NCI-H1048 (cell line): ENCODE data around the gene SLMAP.

Source experiments
- DNase-seq: peaks from one replicate; lab custom pipeline; 2025; lab: John Stamatoyannopoulos, UW

The SLMAP gene

DNA sequence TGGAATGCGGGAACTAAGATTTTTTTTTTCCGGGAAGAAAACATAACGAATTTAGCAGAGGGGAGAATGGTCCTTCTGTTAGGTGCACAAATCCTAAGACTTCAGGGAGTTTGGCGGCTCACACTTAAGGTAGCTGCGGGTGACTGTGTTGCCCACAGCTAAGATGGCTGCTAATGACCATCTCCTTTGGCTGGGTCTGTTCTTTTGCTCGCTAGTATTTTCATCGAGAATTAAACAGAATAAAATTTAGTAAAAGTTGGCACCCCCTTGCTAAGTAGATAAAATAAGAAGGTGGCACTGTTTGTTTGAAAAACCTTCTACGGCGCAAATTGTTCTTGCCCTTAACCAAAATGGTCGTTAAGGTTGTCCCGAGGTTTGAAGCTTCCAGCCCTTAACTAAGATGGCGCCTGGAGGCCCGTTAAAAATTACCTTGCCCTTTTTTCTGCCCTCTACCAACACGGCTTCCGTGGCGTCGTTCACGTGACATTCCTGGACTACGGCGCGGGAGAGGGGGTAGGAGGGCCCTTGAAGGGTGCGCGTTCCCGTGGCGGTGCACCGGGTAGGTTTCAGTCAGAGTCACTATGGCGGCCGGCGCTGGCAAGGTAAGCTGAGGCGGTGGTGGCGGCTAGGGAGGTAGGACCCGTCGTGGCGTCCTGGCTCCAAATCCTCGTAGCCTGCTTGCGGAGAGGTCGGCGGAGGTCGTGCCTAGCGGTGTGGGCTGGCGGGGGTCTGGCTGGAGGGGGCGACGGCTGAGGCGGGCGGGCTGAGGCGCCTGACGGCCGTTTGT, at the start of gene SLMAP:
Gene SLMAP (plus strand): TSS at position 569 of the 787 bp plus-strand sequence. CDS start 1,343 bp downstream, outside the sequence.
- peak; percentile 91 for DNase-seq

- no peak for DNase-seq
These were observed 49.6 kb upstream of the SLMAP start for GRCh38 chr3:57706462-57706861.

DNA sequence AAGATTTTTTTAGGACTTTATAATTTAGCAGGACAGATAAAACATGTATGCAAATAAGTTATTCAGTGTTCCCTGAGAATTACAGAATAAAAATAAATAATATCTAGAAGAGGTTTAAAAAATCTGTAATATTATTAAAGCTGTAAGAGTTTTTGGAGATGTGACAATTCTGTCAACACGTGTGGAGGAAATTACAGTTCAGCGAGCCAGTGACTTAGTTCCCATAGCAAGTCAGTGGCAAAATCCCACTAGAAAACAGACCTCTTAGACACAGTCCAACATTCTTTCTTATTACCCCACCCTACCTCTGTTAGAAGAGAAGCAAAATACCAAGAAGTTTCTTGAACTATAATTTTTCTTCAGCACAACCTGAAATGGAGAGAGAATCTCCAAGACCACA, 47.1 kb upstream of the SLMAP start:
- DNase-seq, result no peak

DNA sequence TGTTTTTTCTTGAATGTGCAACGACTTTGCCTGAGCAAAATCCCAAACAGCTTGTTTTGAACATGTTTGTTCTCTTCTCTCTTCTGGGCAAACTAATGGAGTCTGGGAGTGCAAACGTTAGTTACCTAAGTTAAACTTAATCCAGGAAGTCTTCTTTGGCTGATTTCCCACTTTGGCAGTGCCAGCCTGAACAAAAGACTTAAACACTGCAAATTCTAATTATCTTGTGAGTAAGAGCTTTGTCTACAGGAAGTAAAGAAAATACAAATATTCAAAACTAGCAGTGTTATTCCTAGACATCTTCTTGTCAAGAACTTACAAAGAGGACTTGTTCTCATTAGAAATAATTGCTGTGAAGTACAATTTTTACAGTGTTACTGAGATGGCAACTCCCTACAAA, 46.5 kb upstream of the SLMAP start:
- peak; percentile 2 for DNase-seq

DNA sequence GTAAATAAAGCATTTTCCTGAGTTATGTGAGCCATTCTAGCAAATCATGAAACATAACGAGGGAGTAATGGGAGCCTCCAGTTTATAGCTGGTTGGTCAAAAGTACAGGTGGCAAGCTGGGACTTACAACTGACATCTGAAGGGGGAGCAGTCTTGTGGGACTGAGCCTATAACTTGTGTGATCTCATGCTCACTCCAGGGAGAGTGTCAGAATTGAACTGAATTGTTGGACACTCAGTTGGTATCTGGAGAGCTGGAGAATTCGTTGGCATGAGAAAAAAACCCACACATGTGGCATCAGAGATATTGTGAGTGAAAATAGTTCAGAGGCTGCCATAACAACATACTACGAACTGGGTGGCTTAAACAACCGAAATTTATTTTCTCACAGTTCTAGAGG, 40.4 kb upstream of the SLMAP start:
- DNase-seq, result no peak

- DNase-seq, result no peak
These were observed 38.8 kb upstream of the SLMAP start for GRCh38 chr3:57717205-57717868.

DNA sequence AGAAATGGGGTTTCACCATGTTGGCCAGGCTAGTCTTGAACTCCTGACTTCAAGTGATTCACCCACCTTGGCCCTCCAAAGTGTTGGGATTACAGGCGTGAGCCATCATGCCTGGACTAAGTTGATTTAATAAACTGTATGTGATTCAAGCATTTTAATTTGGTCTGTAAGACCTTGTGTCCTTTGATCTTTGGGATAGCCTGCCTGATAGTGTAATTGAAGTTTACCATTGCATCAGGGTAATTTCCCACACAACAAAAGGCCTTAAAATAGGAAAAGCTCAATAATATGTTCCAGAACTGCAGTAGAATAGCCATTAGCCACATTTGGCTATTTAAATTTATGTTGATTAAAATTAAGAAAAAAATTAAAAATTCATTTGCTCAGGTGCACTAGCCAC, 38.0 kb upstream of the SLMAP start:
- no peak for DNase-seq

- DNase-seq, result no peak
These were observed 29.7 kb upstream of the SLMAP start for GRCh38 chr3:57726397-57726796.

DNA sequence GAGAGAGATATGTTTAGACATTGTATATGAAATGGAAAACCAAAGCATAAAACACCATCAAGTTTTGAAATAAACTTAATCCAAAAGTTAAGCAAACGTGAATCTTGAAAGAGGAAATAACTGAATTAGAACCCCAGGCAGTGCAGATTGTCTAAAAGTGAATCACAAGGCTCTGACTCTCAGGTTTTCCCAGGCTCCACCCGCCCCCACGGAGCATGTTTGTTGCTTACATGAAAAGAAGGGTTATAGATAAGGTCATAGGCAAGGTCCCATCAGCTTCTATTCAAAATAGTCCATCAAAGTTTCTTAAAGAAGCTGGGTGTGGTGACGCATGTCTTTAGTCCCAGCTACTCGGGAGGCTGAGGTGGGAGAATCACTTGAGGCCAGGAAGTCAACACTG, 29.0 kb upstream of the SLMAP start:
- no peak for DNase-seq

- DNase-seq, result no peak
These were observed 26.6 kb upstream of the SLMAP start for GRCh38 chr3:57729334-57730045.

DNA sequence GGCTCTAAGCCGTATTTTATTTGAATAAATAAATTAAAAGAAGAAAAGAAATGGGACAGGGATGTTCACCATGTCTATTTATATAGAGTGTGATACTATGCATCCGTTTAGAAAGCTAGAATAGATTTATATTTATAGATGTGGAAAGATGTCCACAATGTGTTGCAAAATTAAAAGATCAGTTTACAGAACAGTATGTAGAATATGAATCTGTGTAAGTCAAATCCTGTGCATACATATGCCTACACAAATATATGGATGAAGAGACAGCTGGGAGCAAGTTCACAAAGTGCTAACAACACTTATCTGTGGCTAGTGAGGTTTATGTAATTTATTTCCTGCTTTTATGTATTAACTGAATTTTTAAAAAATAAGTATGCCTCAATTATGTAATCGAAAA, 25.4 kb upstream of the SLMAP start:
- DNase-seq, result no peak

DNA sequence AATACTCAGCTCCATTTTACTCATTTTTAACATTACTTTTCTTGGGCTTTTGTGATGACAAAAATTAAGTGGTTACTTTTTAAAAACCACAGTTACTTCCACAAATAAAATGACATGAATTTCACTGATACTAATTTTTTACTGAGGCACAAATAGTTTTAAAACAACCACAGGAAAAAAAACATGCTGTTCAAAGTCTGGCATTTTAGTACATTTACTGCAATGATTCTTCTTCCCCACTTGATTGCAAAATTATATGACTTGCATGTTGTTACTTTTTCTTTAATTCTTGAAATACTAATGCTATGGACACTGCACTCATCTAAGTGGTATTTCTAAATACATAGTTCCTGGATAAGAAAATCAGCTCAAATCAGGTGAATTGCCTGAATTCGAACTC, 24.8 kb upstream of the SLMAP start:
- no peak for DNase-seq

- DNase-seq, result no peak
These were observed 22.3 kb upstream of the SLMAP start for GRCh38 chr3:57733790-57734189.

DNA sequence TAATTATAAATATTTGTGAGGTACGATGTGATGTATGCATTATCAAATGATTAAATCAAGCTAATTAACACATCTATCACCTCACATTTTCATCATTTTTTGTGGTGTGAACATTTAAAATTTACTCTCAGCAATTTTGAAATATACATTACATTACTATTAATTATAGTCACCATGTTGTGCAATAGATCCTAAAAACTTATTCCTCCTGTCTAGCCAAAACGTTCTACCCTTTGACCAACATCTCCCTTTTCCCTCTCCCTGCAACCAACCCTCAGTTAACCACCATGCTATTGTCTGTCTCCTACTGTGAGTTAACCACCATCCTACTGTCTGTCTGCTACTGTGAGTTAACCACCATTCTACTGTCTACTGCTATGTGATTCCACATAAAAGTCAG, 20.7 kb upstream of the SLMAP start:
- DNase-seq, result no peak

- DNase-seq, result no peak
These were observed 18.3 kb upstream of the SLMAP start for GRCh38 chr3:57737840-57738239.

- DNase-seq, result no peak
These were observed 17.7 kb upstream of the SLMAP start for GRCh38 chr3:57738391-57738790.

- DNase-seq, result no peak
These were observed 16.1 kb upstream of the SLMAP start for GRCh38 chr3:57740027-57740426.

DNA sequence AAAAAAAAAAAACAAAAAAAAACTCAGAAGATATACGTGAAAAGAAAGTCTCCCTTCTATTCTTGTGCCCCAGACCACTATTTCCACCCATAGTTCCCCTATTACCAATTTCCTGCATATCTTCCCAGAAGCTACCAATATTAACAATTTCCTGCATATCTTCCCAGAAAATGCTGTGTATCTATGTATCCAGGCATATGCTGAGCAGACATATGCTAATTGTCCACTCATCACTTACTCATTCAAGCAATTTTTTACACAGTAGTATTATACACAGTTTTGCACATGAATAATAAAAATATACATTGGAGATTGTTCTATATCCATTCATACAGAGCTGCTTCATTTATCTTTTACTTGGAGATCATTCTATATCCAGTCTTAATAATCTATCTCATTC, 12.6 kb upstream of the SLMAP start:
- no peak for DNase-seq

DNA sequence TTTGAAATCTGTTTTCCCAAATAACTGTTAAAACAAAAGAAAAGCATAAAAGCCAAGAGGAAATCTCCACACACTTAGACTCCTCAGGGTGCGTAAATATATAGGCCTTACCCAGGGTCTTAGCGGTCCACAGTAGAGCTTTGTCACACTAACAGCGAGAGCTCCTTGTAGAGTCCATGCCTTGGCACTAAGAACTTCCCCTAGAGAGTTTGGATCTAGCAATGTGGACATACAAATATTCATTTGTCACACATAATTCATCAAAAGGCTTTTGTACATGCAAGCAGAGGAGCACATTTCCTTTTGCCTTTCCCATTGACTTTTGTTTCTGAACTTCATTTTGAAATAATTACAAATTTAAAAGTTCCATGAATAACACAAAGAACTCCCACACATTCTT, 11.0 kb upstream of the SLMAP start:
- no peak for DNase-seq

GRCh38 chr3:57746156-57747010, 9.7 kb upstream of the SLMAP start:
- DNase-seq, result no peak

- DNase-seq, result no peak
These were observed 6.6 kb upstream of the SLMAP start for GRCh38 chr3:57749542-57749941.

GRCh38 chr3:57752307-57752706, 3.8 kb upstream of the SLMAP start:
- no peak for DNase-seq
